ENCODE measurements around the gene EIF4E1B. TPM values are rescaled to one million over a fixed set of nuclear protein-coding genes. Genes with fewer than 3 reads are reported as not detected.

Gene EIF4E1B
- total and polyA plus RNA-seq, 10 donors = not detected

- H3K4me3 ChIP-seq = peak overlapping the region in 1 of 8 donors; percentile 15
- H3K4me1 ChIP-seq = peaks cover 12 to 38% (median 32%) of the 10 kb centered on the region in 6 donors
- H3K36me3 ChIP-seq = peaks cover 0 to 17% (median 10%) of the 10 kb centered on the region in 6 donors
- no peaks in the 10 kb centered on the region for H3K9me3 ChIP-seq
- DNase-seq = peak; percentile 95
- peaks cover 0 to 36% (median 10%) of the 10 kb centered on the region in 7 donors for H3K27me3 ChIP-seq (replicated peaks in 1 of 7)
- 46 to 56% (median 53%) methylated on average over 14 to 33 of the region's 33 CpGs for WGBS, 5 donors
- no peak overlapping the region for H3K27ac ChIP-seq
- peak; percentile 29 to 72 (median 63) for TF ChIP-seq POLR2AphosphoS5 (IDR thresholded peaks at IDR 0.05)
- TF ChIP-seq POLR2A (IDR thresholded peaks at IDR 0.05) = no peak
- TF ChIP-seq, protein P1, sequence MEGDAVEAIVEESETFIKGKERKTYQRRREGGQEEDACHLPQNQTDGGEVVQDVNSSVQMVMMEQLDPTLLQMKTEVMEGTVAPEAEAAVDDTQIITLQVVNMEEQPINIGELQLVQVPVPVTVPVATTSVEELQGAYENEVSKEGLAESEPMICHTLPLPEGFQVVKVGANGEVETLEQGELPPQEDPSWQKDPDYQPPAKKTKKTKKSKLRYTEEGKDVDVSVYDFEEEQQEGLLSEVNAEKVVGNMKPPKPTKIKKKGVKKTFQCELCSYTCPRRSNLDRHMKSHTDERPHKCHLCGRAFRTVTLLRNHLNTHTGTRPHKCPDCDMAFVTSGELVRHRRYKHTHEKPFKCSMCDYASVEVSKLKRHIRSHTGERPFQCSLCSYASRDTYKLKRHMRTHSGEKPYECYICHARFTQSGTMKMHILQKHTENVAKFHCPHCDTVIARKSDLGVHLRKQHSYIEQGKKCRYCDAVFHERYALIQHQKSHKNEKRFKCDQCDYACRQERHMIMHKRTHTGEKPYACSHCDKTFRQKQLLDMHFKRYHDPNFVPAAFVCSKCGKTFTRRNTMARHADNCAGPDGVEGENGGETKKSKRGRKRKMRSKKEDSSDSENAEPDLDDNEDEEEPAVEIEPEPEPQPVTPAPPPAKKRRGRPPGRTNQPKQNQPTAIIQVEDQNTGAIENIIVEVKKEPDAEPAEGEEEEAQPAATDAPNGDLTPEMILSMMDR (IDR thresholded peaks at IDR 0.05 in 8 of 11, conservative IDR thresholded peaks at IDR 0.05 in 3 of 11) = peak; percentile 74 to 98 (median 97)
- intact Hi-C loops (cut with DNase I; ENCODE audit: low total_unique reads) = loop anchor here (5.0 kb wide), 1 partner anchor 296 kb away; no protein-coding TSS in a partner anchor
These were observed 30.6 kb downstream of the EIF4E1B start for GRCh38 chr5:176660860-176661641.

DNA sequence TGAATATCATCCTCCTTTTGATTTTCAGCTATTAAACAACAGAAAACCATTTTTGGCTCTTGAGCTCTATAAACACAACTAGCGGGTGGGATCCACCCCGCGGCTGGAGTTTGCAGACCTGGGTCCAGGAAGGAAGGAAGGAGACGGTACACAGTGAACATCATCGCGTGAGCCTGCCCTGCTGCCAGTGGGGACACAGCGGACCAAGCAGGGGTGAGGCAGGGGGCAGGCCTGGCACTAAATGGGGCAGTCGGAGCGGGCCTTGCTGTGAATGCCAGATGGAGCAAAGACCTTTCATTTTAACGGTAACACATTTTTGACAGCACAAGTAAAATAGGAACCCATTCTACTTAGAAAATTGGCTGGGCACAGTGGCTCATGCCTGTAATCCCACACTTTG, 31.2 kb downstream of the EIF4E1B start:
- no peaks in the 10 kb centered on the region for H3K9me3 ChIP-seq
- WGBS, 5 donors = 70 to 79% (median 78%) methylated on average over 10 of the region's 10 CpGs
- DNase-seq = no peak
- peaks cover 12 to 38% (median 32%) of the 10 kb centered on the region in 6 donors for H3K4me1 ChIP-seq
- no peak for TF ChIP-seq POLR2A (IDR thresholded peaks at IDR 0.05)
- TF ChIP-seq, protein P1 (IDR thresholded peaks at IDR 0.05 in 8 of 11, conservative IDR thresholded peaks at IDR 0.05 in 3 of 11) = no peak
- no peak for TF ChIP-seq POLR2AphosphoS5 (IDR thresholded peaks at IDR 0.05)
- peaks cover 0 to 11% (median 6%) of the 10 kb centered on the region in 6 donors for H3K36me3 ChIP-seq
- intact Hi-C loops (cut with DNase I; ENCODE audit: low total_unique reads) = loop anchor here (5.0 kb wide), 1 partner anchor 296 kb away; no protein-coding TSS in a partner anchor
- no peak overlapping the region for H3K27ac ChIP-seq
- H3K27me3 ChIP-seq (replicated peaks in 1 of 7) = peaks cover 0 to 36% (median 10%) of the 10 kb centered on the region in 7 donors
- no peak overlapping the region for H3K4me3 ChIP-seq

- intact Hi-C loops (cut with DNase I; ENCODE audit: low total_unique reads) = loop anchor here (5.0 kb wide), 1 partner anchor 295 kb away; no protein-coding TSS in a partner anchor
- WGBS, 5 donors = 85 to 90% (median 89%) methylated on average over 19 to 21 of the region's 21 CpGs
- TF ChIP-seq POLR2A (IDR thresholded peaks at IDR 0.05) (no peak), POLR2AphosphoS5 (IDR thresholded peaks at IDR 0.05) (no peak)
- TF ChIP-seq, protein P1 (IDR thresholded peaks at IDR 0.05 in 8 of 11, conservative IDR thresholded peaks at IDR 0.05 in 3 of 11) = no peak
- Histone ChIP-seq H3K9me3 (no peaks in the 10 kb centered on the region), H3K4me1 (peaks cover 12 to 35% (median 30%) of the 10 kb centered on the region in 6 donors), H3K27me3 (replicated peaks in 1 of 7) (peaks cover 0 to 36% (median 10%) of the 10 kb centered on the region in 7 donors), H3K4me3 (no peak overlapping the region), H3K36me3 (peaks cover 0 to 1% (median 0%) of the 10 kb centered on the region in 6 donors), H3K27ac (no peak overlapping the region)
- no peak for DNase-seq
These were observed 32.2 kb downstream of the EIF4E1B start for GRCh38 chr5:176662371-176663333.

All from spleen (tissue), 11 donors.